HepG2 (cell line): ENCODE measurements around the gene DAO.

Source experiments
- CHCHD3 ChIP-seq: sonication (generic); formaldehyde crosslinking; IDR thresholded peaks from 2 replicates; pipeline ENCODE4 v1.8.0; 2022; ENCODE audit warnings: mild to moderate bottlenecking, missing genetic modification reagents, moderate library complexity
- CTCF ChIP-seq: sonication (generic); formaldehyde crosslinking; IDR thresholded peaks from 2 replicates; pipeline ENCODE4 v1.5.0; 2020; ENCODE audit warnings: mild to moderate bottlenecking, missing genetic modification reagents, moderate library complexity
- PAF1 ChIP-seq: IDR thresholded peaks from 2 replicates; pipeline ENCODE4 v1.6.1; 2016; ENCODE audit warnings: missing genetic modification reagents, missing compliant biosample characterization
- SMAD1 ChIP-seq: sonication (generic); formaldehyde crosslinking; IDR thresholded peaks from 2 replicates; pipeline ENCODE4 v1.4.0; 2020; ENCODE audit warnings: missing genetic modification reagents, low read depth, mild to moderate bottlenecking, borderline replicate concordance
- ZNF543 ChIP-seq: sonication (generic); formaldehyde crosslinking; IDR thresholded peaks from 2 replicates; pipeline ENCODE4 v1.4.0; 2020; ENCODE audit warnings: mild to moderate bottlenecking, missing genetic modification reagents

GRCh38 chr12:108868781-108869180 lies 11.1 kb upstream of the DAO start:
- no peak for TF ChIP-seq CTCF (CRISPR knock-in tag)
- no peak for TF ChIP-seq PAF1 (CRISPR knock-in tag)
- TF ChIP-seq ZNF543 (CRISPR knock-in tag): no peak
- no peak for TF ChIP-seq SMAD1 (CRISPR knock-in tag)
- no peak for TF ChIP-seq CHCHD3 (CRISPR knock-in tag)
